HG02938 (cell line): ENCODE results near the gene TVP23A.

Source experiments
- ATAC-seq: cut with Tn5 transposase; IDR thresholded peaks from one replicate; pipeline ENCODE4 v1.9.1; 2021; ENCODE audit warnings: mild to moderate bottlenecking, moderate library complexity; ENCODE audit not compliant: unreplicated experiment

The TVP23A gene

GRCh38 chr16:10817963-10818941, at the start of gene TVP23A:
Gene TVP23A, minus strand, starts transcription at chr16:10818794. Its CDS starts 301 bp downstream, at chr16:10818493.
- ATAC-seq, result no peak

GRCh38 chr16:10868104-10868595, 49.6 kb upstream of the TVP23A start:
- ATAC-seq, result no peak

- ATAC-seq, result no peak
These were observed 48.6 kb upstream of the TVP23A start for GRCh38 chr16:10867199-10867598.

GRCh38 chr16:10865991-10866966, 47.7 kb upstream of the TVP23A start:
- ATAC-seq, result no peak

- no peak for ATAC-seq
These were observed 43.8 kb upstream of the TVP23A start for GRCh38 chr16:10862438-10862837.

GRCh38 chr16:10859658-10860057, 41.1 kb upstream of the TVP23A start:
- no peak for ATAC-seq

- ATAC-seq, result no peak
These were observed 40.4 kb upstream of the TVP23A start for GRCh38 chr16:10859020-10859419.

- ATAC-seq, result no peak
These were observed 39.6 kb upstream of the TVP23A start for GRCh38 chr16:10858203-10858602.

- ATAC-seq, result no peak
These were observed 37.4 kb upstream of the TVP23A start for GRCh38 chr16:10856042-10856441.

GRCh38 chr16:10852948-10853347, 34.4 kb upstream of the TVP23A start:
- no peak for ATAC-seq

- no peak for ATAC-seq
These were observed 33.7 kb upstream of the TVP23A start for GRCh38 chr16:10852286-10852685.

- no peak for ATAC-seq
These were observed 32.9 kb upstream of the TVP23A start for GRCh38 chr16:10851512-10851911.

GRCh38 chr16:10850478-10850850, 31.9 kb upstream of the TVP23A start:
- no peak for ATAC-seq

GRCh38 chr16:10849736-10850477, 31.3 kb upstream of the TVP23A start:
- ATAC-seq, result no peak

- no peak for ATAC-seq
These were observed 28.6 kb upstream of the TVP23A start for GRCh38 chr16:10847176-10847575.

- ATAC-seq, result no peak
These were observed 27.8 kb upstream of the TVP23A start for GRCh38 chr16:10846213-10846998.

GRCh38 chr16:10840703-10841102, 22.1 kb upstream of the TVP23A start:
- no peak for ATAC-seq

- no peak for ATAC-seq
These were observed 20.7 kb upstream of the TVP23A start for GRCh38 chr16:10839279-10839666.

- ATAC-seq, result no peak
These were observed 20.2 kb upstream of the TVP23A start for GRCh38 chr16:10838621-10839278.
